Measurements from ENCODE around the gene SNTG2. TPM values are rescaled to one million over a fixed set of nuclear protein-coding genes. Genes with fewer than 3 reads are reported as not detected.
A peak's percentile ranks its signal among the peaks of the same experiment; 100 is the strongest.

SNTG2 gene
- total RNA-seq, 1 donor from 2014 or later: 0.47 TPM

- H3K36me3 ChIP-seq: no peaks in the 10 kb centered on the region
- peak overlapping the region; percentile 77 for H3K27ac ChIP-seq (replicated peaks)
- H3K4me1 ChIP-seq: peaks cover 6% of the 10 kb centered on the region
- intact Hi-C loops (cut with micrococcal nuclease): no loop called here
- H3K27me3 ChIP-seq (ENCODE audit: low read depth): peaks cover 6% of the 10 kb centered on the region
- H3K4me3 ChIP-seq: no peak overlapping the region
- TF ChIP-seq, protein P1, sequence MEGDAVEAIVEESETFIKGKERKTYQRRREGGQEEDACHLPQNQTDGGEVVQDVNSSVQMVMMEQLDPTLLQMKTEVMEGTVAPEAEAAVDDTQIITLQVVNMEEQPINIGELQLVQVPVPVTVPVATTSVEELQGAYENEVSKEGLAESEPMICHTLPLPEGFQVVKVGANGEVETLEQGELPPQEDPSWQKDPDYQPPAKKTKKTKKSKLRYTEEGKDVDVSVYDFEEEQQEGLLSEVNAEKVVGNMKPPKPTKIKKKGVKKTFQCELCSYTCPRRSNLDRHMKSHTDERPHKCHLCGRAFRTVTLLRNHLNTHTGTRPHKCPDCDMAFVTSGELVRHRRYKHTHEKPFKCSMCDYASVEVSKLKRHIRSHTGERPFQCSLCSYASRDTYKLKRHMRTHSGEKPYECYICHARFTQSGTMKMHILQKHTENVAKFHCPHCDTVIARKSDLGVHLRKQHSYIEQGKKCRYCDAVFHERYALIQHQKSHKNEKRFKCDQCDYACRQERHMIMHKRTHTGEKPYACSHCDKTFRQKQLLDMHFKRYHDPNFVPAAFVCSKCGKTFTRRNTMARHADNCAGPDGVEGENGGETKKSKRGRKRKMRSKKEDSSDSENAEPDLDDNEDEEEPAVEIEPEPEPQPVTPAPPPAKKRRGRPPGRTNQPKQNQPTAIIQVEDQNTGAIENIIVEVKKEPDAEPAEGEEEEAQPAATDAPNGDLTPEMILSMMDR (IDR thresholded peaks at IDR 0.05; ENCODE audit: borderline replicate concordance): no peak
- peaks cover 10% of the 10 kb centered on the region for H3K9me3 ChIP-seq (replicated peaks)
- DNase-seq: no peak
Observed at GRCh38 chr2:1162246-1162645, 211.6 kb downstream of the SNTG2 start.

- Histone ChIP-seq H3K36me3 (no peaks in the 10 kb centered on the region), H3K9me3 (replicated peaks) (peaks cover 10% of the 10 kb centered on the region), H3K27me3 (ENCODE audit: low read depth) (peaks cover 6% of the 10 kb centered on the region), H3K27ac (replicated peaks) (peak overlapping the region; percentile 77), H3K4me1 (peaks cover 6% of the 10 kb centered on the region), H3K4me3 (no peak overlapping the region)
- DNase-seq: peak; percentile 16
- intact Hi-C loops (cut with micrococcal nuclease): no loop called here
- TF ChIP-seq, protein P1 (IDR thresholded peaks at IDR 0.05; ENCODE audit: borderline replicate concordance): no peak
Observed at GRCh38 chr2:1162768-1163584, 212.3 kb downstream of the SNTG2 start.

GRCh38 chr2:1166976-1167375, 216.3 kb downstream of the SNTG2 start:
- peaks cover 20% of the 10 kb centered on the region for H3K27me3 ChIP-seq (ENCODE audit: low read depth)
- H3K4me3 ChIP-seq: no peak overlapping the region
- intact Hi-C loops (cut with micrococcal nuclease): no loop called here
- H3K4me1 ChIP-seq: peaks cover 14% of the 10 kb centered on the region
- H3K27ac ChIP-seq (replicated peaks): no peak overlapping the region
- H3K9me3 ChIP-seq (replicated peaks): peaks cover 10% of the 10 kb centered on the region
- H3K36me3 ChIP-seq: no peaks in the 10 kb centered on the region
- TF ChIP-seq, protein P1 (IDR thresholded peaks at IDR 0.05; ENCODE audit: borderline replicate concordance): no peak
- no peak for DNase-seq

GRCh38 chr2:1168846-1169245, 218.2 kb downstream of the SNTG2 start:
- Histone ChIP-seq H3K4me1 (peaks cover 7% of the 10 kb centered on the region), H3K36me3 (no peaks in the 10 kb centered on the region), H3K27me3 (ENCODE audit: low read depth) (peaks cover 23% of the 10 kb centered on the region), H3K27ac (replicated peaks) (no peak overlapping the region), H3K9me3 (replicated peaks) (peaks cover 6% of the 10 kb centered on the region), H3K4me3 (no peak overlapping the region)
- no peak for DNase-seq
- intact Hi-C loops (cut with micrococcal nuclease): no loop called here
- TF ChIP-seq, protein P1 (IDR thresholded peaks at IDR 0.05; ENCODE audit: borderline replicate concordance): no peak

DNA sequence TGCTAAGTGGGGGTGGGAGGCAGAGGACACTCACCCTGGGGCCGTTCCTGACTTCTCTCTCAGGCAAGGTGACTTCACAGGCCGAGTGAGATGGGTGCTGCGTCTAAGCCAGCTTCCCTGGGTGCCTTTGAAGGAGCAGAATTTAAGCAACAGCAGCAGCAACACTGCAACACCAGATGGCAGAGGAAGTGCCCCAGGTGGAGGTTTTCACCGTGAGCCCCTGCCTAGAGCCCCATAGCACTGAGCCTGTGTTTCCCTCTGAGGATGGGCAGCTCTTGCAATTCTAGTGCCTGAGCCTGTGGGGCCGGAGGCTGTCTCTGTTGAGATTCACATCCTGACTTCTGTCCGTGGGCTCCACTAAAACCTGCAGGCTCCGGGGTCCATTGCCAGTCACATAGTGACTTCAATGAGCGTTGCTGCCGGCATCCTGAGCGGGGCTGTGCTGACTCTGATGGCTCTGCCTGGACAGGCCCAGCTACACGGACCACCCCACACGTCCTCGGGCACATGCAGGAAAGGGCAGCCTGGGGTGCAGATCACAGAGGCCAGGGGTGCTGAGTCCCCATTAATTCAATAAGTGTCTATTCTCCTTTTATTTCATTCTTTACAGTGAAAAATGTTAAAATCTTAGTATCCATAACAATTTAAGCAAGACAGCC, 218.8 kb downstream of the SNTG2 start:
- Histone ChIP-seq H3K27ac (replicated peaks) (no peak overlapping the region), H3K36me3 (no peaks in the 10 kb centered on the region), H3K4me1 (peaks cover 7% of the 10 kb centered on the region), H3K9me3 (replicated peaks) (peaks cover 10% of the 10 kb centered on the region), H3K4me3 (no peak overlapping the region), H3K27me3 (ENCODE audit: low read depth) (peaks cover 23% of the 10 kb centered on the region)
- TF ChIP-seq, protein P1 (IDR thresholded peaks at IDR 0.05; ENCODE audit: borderline replicate concordance): no peak
- DNase-seq: no peak
- intact Hi-C loops (cut with micrococcal nuclease): no loop called here

Measured in left ventricle myocardium inferior (tissue), 1 donor.